ENCODE data around the gene TPCN2. TPM values are rescaled to one million over a fixed set of nuclear protein-coding genes. Genes with fewer than 3 reads are reported as not detected.

The TPCN2 gene
- total RNA-seq, 2 donors from 2014 or later, result 34.7 to 38.0 TPM

DNA sequence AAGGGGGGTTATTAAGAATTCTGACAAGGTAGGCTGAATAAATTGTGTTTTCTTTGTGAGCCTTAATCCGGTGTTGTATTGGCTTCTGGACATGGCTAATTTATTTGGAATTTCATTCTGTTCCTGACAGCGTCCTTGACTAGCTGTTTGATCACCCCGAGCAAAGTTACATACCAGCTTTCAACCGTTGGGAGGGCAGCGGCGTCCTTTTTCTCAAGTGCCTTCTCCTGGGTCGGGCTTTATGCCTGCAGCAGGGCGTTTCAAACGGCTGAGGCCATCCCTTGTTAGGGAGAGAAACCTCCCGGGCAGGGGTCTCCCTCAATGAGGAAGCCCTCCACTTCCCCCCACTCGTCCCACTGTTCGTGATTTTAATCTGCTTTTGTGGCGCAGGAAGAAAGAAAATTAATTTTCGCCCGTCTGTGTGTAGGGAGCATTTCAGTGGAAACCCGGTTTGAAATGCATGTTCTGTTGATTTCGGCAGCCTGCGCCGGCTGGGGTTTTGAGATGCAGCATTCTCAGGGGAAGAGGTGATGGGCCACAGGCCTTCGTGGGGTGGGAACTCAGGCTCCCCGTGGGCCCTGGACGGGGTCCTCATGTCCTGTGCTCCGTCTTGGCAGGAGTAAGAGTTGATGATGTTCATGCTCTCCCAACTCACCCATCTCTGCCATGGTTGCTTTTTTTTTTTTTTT is 104.1 kb downstream of the TPCN2 start:
- no peak overlapping the region for H3K27ac ChIP-seq
- H3K9me3 ChIP-seq, result no peaks in the 10 kb centered on the region
- TF ChIP-seq, protein P1, sequence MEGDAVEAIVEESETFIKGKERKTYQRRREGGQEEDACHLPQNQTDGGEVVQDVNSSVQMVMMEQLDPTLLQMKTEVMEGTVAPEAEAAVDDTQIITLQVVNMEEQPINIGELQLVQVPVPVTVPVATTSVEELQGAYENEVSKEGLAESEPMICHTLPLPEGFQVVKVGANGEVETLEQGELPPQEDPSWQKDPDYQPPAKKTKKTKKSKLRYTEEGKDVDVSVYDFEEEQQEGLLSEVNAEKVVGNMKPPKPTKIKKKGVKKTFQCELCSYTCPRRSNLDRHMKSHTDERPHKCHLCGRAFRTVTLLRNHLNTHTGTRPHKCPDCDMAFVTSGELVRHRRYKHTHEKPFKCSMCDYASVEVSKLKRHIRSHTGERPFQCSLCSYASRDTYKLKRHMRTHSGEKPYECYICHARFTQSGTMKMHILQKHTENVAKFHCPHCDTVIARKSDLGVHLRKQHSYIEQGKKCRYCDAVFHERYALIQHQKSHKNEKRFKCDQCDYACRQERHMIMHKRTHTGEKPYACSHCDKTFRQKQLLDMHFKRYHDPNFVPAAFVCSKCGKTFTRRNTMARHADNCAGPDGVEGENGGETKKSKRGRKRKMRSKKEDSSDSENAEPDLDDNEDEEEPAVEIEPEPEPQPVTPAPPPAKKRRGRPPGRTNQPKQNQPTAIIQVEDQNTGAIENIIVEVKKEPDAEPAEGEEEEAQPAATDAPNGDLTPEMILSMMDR (IDR thresholded peaks at IDR 0.05), result no peak
- ATAC-seq (ENCODE audit: insufficient number of reproducible peaks, low FRiP score, low read depth), result no peak
- peaks cover 0 to 13% of the 10 kb centered on the region in 2 donors for H3K4me1 ChIP-seq (ENCODE audit: control insufficient read depth in 1 of 2, low read depth in 2 of 2)
- DNase-seq (ENCODE audit: low spot score), result no peak
- no peak overlapping the region for H3K4me3 ChIP-seq
- no peaks in the 10 kb centered on the region for H3K36me3 ChIP-seq
- no peaks in the 10 kb centered on the region for H3K27me3 ChIP-seq (replicated peaks; ENCODE audit: insufficient read depth)

DNA sequence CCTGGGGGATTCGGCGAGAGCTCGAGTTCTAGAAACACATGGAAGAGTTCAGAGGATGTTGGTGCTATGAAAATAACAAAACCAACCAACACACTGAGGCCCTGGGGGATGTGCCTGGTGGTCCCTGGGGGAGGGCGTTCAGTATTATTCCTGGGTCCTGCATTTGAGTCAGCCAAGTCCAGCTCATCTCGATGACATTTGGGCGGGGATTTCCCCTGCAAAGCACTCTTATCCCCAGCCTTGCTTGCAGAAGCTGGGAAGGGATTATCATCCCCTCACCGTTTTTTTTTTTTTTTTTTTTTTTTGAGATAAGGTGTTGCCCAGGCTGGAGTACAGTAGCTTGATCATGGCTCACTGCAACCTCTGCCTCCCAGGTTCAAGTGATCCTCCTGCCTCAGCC is 104.9 kb downstream of the TPCN2 start:
- TF ChIP-seq, protein P1 (IDR thresholded peaks at IDR 0.05), result no peak
- Histone ChIP-seq H3K27ac (no peak overlapping the region), H3K9me3 (no peaks in the 10 kb centered on the region), H3K36me3 (no peaks in the 10 kb centered on the region), H3K4me3 (no peak overlapping the region), H3K27me3 (replicated peaks; ENCODE audit: insufficient read depth) (no peaks in the 10 kb centered on the region), H3K4me1 (ENCODE audit: control insufficient read depth in 1 of 2, low read depth in 2 of 2) (peaks cover 0 to 17% of the 10 kb centered on the region in 2 donors)
- DNase-seq (ENCODE audit: low spot score), result no peak
- ATAC-seq (ENCODE audit: insufficient number of reproducible peaks, low FRiP score, low read depth), result no peak

DNA sequence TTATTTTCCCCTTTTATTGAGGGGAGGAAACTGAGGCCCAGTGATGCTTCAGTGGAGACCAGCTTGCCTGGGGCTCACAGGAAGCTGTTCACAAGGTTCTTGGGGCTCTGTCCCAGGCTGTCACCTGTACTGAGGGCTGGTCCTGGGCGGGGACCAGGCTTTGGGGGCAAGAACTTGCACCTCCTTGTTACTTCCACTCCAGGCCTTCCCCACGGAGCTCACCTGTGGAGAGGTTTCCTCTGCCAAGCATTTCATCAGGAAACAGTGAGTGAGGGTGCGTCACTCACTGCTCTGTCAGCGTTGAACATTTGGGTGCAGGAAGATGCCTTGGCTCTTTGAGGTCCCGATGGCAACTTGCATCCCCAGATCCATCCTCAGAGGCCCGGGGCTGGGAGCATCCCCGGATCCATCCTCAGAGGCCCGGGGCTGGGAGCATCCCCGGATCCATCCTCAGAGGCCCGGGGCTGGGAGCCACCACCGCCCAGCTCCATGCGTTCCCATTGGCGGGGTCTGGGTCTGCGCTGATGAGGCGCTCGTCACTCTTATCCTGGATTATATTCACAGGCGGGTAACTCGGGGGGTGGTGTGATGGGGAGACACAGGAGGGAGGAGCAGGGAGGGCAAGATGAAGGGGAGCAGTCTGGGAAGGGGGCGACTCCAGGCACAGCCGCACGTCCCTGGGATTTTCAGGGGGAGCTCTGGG is 105.6 kb downstream of the TPCN2 start:
- H3K4me1 ChIP-seq (ENCODE audit: control insufficient read depth in 1 of 2, low read depth in 2 of 2), result peaks cover 0 to 17% of the 10 kb centered on the region in 2 donors
- H3K4me3 ChIP-seq, result no peak overlapping the region
- no peak overlapping the region for H3K27ac ChIP-seq
- no peaks in the 10 kb centered on the region for H3K36me3 ChIP-seq
- H3K9me3 ChIP-seq, result no peaks in the 10 kb centered on the region
- TF ChIP-seq, protein P1 (IDR thresholded peaks at IDR 0.05), result no peak
- DNase-seq (ENCODE audit: low spot score), result no peak
- no peaks in the 10 kb centered on the region for H3K27me3 ChIP-seq (replicated peaks; ENCODE audit: insufficient read depth)
- no peak for ATAC-seq (ENCODE audit: insufficient number of reproducible peaks, low FRiP score, low read depth)

DNA sequence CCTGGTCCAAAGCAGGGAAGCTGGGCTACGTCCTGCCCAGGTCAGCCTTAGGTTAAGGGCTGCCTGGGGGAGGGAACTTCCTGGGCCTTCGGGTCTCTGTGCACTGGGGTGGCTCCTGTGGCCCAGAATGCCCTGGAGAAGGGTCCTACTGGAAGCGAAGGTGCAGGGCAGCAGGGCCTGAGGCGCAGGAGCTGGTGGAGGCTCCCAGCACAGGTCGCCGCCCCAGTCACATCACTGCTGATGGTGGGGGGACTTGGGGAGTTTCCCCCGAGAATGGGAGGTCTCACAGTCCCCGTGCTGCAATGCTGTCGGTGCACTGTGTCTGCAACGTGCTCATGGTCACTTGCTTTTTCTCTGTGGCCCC is 106.2 kb downstream of the TPCN2 start:
- ATAC-seq (ENCODE audit: insufficient number of reproducible peaks, low FRiP score, low read depth), result no peak
- H3K27me3 ChIP-seq (replicated peaks; ENCODE audit: insufficient read depth), result no peaks in the 10 kb centered on the region

More for the DNA sequence above, 106.2 kb downstream of the TPCN2 start:
- Histone ChIP-seq H3K9me3 (no peaks in the 10 kb centered on the region), H3K4me1 (ENCODE audit: control insufficient read depth in 1 of 2, low read depth in 2 of 2) (peaks cover 0 to 17% of the 10 kb centered on the region in 2 donors), H3K27ac (no peak overlapping the region), H3K36me3 (no peaks in the 10 kb centered on the region), H3K4me3 (no peak overlapping the region)
- TF ChIP-seq, protein P1 (IDR thresholded peaks at IDR 0.05), result no peak
- no peak for DNase-seq (ENCODE audit: low spot score)
